G401.6 (cell line): Measurements from ENCODE around the gene CRX.
"Not testable (repeated sequence)": the region's sequence is repeated elsewhere in the genome, so short reads cannot be mapped to it uniquely, and the experiment has no call there.

Experiments
- FAIRE-seq: peaks from 2 replicates; lab custom pipeline; 2012; peaks lifted over from hg19 to GRCh38; lab: Jason Lieb, UNC

Gene CRX

DNA sequence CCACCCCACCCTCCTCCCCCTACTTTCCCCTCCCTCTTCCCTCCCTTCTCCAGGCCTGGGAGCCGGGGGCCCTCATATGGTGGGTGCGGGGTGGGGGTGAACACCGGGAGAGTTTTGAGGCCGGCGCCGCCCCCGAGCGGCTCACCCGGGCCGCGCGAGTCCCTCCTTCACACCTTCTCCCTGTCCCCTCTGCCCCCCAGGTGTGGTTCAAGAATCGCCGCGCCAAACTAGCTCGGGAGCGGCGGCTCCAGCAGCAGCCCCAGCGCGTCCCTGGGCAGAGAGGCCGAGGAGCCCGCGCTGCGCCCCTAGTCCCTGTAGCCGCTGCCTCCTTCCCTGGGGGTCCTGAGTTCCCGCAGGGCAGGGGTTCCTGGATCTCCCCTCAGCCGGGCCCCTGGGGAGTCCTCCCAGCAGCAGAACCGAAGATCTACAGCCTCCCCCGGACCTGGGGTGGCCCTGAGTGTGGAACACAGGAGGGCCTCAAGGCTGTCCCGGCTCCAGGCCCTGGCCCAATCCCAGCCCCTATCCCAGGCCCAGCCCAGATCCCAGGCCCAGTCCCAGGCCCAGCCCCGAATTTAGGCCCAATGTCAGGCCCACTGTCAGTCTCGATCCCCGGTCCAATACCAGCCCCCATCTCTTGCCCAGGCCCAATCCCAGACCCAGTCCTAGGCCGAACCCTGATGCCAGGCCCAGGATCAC lies 39.0 kb downstream of the CRX start:
- FAIRE-seq: no peak

DNA sequence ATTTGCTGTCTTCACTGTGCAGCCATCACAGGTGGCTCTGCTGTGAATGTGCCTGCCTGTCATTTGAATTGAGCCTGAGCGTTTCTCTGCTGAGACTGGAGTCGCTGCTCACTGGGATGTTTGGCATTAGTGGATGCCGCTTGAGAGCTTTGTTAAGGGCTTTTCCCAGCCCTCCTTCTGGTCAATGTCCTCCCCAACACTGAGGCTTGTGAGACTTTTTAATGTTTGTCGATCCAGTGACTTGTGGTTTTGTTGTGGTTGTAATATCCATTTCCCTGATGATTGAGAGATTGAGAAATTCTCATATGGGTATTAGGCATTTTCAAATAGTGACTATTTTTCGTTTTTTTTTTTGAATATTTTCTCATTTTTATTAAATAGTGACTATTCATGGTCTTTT lies 39.9 kb downstream of the CRX start:
- FAIRE-seq: no peak

DNA sequence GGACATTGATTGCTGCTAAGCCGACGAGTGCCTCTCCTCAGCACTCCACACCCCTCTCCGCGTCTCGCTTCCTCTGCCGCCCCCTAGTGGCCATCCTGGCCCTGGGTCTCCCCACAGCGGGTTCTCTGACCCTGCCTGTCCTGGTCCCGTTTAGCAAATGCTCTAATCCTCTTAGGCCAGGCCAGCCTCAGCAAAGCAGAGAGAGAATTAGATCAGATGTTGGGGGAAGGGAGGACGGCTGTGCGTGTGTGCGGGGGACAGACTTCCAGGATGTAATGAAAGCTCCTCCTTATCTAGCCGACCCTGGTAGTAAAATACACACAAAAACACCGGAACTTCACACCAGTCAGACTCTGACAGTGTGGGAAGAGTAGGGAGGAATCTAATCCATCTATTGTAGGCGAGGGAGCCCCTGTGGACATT lies 41.8 kb downstream of the CRX start:
- peak; percentile 94 for FAIRE-seq

DNA sequence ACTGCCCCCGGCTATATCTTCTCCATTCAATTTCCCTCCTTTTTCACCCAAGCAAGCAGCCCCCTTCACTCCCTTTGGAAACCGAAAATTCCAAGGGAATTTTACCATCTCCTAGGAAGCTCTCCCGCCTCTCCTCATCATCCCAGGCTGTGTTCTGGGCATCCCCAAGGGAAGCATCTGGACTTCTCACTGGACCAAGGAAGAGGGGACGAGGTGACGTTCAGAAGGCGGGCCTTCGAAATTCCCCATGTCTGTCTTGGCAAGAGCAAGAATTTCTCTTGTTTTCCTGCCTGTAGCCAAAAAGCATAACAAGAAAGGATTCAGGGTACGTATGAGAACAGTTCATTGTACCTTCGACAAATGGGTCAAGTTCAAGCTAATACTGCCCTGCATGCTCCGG lies 43.4 kb downstream of the CRX start:
- no peak for FAIRE-seq

DNA sequence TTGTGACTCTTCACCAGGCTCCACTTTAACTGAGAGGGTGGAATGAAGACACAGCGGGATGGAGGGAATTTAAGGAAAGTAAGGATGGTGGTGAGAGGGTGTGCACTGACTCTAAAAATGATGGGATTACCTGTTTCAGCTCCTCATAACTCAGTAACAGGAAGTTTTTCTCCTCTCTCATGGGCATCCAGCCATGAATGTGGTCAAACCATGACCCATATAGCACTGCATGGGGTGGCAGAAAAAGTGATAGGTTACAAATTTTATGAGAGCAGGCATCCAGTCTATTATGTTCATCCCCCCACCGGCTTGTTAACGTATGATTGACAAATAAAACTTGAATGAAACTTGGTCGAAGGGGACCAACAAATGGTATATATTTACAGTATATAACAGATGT lies 57.2 kb downstream of the CRX start:
- no peak for FAIRE-seq

DNA sequence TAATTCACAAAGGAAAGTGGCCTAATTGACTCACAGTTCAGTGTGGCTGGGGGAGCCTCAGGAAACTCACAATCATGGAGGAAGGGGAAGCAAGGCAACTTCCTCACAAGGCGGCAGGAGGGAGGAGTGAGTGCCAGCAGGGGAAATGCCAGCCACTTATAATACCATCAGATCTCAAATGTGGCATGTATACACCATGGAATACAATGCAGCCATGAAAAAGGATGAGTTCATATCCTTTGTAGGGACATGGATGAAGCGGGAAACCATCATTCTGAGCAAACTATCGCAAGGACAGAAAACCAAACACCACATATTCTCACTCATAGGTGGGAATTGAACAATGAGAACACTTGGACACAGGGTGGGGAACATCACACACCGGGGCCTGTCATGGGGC lies 57.6 kb downstream of the CRX start:
- FAIRE-seq: not testable (repeated sequence)

DNA sequence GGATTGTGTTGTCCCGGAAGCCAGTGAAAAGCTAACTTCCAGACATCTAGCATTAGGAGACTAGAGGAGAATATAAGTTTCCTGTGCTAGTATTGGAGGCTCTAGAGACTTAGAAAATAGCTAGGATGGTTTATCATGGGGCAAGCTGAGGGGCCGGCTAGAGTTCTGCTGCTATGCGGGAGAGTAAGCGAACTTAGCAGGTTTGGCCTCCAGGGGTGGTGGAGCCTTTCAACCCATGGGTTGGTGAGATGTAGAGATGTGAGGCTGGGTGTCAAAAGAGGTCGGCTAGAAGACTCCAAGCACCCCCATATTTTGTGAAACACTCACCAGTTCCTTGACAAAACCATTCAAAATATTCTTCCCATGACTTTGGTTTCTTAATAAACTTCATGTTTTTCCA lies 60.0 kb downstream of the CRX start:
- FAIRE-seq: no peak

DNA sequence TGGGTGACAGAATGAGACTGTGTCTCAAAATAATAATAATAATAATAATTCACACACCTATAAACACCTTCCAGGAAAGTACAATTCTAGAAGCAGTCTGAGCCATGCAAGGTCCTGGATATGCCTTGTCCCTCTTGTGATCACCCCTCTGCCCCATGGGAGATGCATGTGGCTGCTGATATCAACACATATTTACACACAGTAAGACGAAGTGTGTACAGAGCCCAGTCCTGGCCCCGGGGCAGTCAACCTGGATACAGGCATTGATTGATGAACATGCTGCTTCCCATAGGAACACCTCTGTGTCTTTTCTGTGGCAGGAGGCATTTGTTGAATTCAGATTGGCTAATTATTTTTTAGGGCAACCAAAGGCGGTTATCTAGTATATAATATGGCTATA lies 61.2 kb downstream of the CRX start:
- FAIRE-seq: no peak

DNA sequence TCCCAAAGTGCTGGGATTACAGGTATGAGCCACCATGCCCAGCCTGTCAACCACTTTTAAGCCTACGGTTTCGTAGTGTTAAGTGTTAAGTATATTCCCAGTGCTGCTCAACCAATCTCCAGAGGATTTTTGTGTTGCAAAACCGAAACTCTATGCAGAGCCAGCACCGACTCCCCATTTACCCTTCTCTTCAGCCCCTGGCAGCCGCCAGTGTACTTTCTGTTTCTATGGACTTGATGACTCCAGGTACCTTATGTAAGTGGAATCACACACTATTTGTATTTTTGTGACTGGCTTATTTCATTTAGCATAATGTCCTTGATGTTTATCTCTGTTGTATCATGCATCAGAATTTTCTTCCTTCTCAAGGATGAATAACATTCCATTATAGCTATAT lies 63.3 kb downstream of the CRX start:
- no peak for FAIRE-seq

DNA sequence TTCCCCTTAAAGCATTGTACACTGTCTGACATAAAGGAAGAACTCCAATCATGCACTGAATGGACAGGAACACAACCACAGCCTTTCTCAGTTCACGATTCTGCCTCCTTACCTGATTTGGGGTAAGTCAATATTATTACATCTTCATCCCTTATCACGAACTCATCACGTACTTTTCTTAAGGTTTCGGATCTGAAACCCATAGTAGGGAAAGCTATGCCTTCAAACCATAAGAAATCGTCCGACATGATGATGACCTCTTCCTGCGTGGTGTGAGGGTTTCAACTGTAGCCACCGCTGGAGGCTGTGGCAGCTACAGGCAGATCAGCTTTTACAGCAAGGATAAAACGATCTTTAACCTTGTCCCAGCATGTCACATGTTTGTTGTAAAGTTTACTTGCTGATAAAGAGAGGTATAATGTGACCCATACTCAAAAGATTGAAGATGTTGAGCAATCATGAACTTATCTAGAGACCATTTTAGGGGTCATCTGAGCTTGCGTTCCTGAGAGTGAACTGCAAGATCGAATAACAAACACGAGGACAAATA lies 64.3 kb downstream of the CRX start, which contains the start of gene SULT2A1:
Gene SULT2A1, minus strand, starts transcription at position 306 of the 550 bp plus-strand sequence. Its CDS starts 58 bp downstream, at position 248.
- FAIRE-seq: no peak

DNA sequence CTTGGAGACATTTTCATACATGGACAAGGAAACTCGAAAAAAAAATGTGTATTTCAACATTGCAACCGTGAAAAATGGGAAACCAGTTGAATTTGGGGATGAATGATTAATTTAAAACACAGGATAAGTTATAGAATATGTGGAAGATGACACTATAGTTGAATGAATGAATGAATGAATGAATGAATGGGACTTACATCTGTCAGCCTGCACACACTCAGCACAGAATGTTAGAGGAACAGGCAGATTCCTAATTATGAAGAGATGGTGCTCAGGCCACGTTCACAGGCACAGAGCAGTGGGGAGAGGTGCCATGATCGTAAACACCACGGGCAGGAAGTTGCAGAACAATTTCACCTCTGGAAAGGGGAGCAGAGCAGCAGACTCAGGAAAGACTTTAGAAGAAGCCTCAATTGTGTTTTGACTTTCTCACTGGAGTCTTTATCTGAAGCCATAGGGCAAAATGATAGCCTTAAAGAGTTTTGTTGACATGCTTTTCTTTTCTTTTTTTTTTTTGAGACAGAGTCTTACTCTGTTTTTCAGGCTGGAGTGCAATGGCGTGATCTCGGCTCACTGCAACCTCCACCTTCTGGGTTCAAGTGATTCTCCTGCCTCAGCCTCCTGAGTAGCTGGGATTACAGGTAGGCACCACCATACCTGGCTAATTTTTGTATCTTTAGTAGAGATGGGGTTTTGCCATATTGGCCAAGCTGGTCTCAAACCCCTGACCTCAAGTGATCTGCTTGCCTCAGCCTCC lies 69.3 kb downstream of the CRX start:
- FAIRE-seq: no peak

DNA sequence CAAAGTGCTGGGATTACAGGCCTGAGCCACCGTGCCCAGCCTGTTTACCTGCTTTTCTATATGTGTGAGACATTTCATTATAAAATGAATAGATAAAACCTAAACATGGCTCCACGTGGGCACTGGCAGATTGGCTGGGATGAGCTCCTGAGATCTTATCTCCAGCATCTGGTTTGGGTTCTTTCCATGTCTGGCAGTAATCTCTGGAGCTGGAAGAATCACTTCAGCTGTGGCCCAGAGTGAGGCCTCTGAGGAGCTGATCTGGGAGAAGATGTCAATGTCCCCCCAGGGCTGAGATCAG lies 69.8 kb downstream of the CRX start:
- no peak for FAIRE-seq

DNA sequence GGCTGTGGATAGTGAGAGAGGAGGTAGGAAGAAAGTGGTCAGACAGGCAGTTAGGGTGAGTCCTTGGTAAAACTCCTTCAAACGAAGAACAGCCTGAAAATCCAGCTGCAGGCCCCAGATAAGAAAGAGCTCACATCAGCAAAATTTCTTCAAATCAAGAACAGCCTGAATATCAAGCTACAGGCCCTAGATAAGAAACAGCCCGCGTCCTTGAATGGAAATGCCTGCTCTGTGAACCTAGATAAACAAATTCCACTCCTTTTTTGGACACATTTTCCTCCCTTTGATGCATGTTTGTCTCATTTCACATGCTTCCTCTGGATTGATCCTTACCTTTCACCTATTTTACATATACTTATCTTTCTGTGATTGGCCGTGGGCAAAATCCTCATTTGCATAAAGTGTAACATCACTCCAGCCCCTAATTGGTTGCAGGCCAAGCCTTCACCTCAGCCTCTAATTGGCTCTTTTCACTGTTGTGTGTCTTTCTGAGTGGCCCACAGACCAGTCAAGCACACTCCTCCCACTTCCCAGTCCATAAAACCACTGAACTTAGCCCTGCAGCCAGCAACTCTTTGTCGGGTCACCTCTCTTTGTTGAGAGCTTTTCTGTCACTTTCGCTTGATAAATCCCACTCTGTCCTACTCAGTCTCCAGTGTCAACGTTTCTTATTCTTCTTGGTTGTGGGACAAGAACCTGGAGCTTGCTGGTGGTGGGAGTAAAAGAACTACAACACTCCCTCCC lies 70.4 kb downstream of the CRX start:
- no peak for FAIRE-seq
